HG03354 (cell line): ENCODE results near the gene TARS1.
"Not testable (repeated sequence)": the region's sequence is repeated elsewhere in the genome, so short reads cannot be mapped to it uniquely, and the experiment has no call there.

Source experiments
- ATAC-seq: cut with Tn5 transposase; IDR thresholded peaks from one replicate; pipeline ENCODE4 v1.9.1; 2021; ENCODE audit warnings: mild to moderate bottlenecking; ENCODE audit not compliant: unreplicated experiment, poor library complexity, severe bottlenecking

The TARS1 gene

DNA sequence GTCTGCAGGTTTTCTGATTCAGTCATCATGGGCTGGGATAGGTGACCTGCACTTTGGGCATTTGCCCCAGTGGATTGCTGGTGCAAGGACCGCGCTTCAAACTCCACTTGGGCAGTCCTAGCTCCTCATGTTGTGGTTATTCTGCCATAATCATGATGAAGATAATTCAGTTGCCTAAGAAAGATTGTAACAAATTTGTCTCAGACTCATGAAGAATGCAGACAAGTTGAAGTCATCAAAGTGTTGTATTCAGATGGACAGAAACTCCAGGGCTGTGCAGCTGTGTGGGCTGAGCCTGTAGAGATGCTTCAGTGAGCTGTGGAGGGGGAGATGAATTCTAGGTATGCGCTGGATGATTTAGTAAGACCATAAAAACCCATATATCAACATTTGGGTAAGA, 38.5 kb downstream of the TARS1 start:
- no peak for ATAC-seq

DNA sequence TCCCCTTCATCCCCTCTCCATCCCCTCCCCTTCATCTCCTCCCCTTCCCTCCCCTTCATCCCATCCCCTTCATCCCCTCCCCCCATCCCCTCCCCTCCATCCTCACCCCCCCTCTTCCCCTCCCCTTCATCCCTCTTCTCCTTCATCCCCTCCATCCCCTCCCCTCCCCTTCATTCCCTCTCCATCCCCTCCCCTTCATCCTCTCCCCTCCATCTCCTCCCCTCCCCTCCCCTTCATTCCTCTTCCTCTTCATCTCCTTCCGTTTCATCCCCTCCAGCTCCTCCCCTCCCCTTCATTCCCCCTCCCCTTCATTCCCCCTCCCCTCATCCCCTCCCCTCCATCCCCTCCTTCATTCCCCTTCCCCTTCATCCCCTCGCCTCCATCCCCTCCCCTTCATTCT, 40.1 kb downstream of the TARS1 start:
- ATAC-seq: no peak

- no peak for ATAC-seq
Measured at GRCh38 chr5:33482335-33482734, 41.6 kb downstream of the TARS1 start.

DNA sequence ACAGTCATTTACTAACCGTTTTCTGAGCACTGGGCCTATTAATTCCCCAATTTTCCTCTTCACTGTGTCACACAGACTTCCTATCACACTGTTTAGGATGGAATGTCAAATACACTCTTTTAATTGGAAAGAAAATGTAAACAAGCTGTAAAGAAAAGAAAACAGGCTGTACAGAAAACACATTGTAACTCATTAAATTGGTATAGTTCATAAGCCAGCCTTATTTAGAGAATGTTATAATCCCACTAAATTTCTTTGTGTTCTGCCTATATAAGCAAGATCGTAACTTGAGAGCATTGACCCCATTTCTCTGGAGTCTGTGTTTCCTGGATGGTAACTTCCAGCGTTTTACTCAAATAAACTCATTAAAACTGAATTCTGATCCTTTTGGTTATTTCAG, 46.5 kb downstream of the TARS1 start:
- no peak for ATAC-seq

- no peak for ATAC-seq
Measured at GRCh38 chr5:33488558-33489355, 48.0 kb downstream of the TARS1 start.

- no peak for ATAC-seq
Measured at GRCh38 chr5:33489481-33490067, 48.8 kb downstream of the TARS1 start.

- no peak for ATAC-seq
Measured at GRCh38 chr5:33490071-33490665, 49.4 kb downstream of the TARS1 start.

- no peak for ATAC-seq
Measured at GRCh38 chr5:33491941-33492340, 51.2 kb downstream of the TARS1 start.

- no peak for ATAC-seq
Measured at GRCh38 chr5:33494466-33494865, 53.7 kb downstream of the TARS1 start.

- ATAC-seq: no peak
Measured at GRCh38 chr5:33501260-33501659, 60.5 kb downstream of the TARS1 start.

- ATAC-seq: no peak
Measured at GRCh38 chr5:33501899-33502298, 61.1 kb downstream of the TARS1 start.

DNA sequence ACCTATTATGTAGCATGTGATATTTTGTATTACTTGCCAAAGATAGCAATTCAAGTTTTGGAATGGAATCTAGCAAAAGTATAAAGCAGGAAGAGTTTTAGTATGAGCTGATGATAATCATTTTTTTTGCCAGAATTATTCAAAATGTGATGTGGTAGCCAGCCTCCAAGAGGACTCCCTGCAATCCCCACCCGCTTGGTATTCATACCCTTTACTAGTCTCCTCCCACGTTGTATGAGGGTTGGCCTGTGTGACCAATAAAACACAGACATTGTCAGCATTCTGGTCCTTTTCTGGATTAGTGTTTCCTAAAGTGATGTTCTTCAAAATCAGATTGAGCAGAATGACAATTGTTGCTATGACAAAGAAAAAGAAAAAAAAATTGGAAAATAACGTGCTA, 63.8 kb downstream of the TARS1 start:
- no peak for ATAC-seq

GRCh38 chr5:33507426-33507825, 66.7 kb downstream of the TARS1 start:
- no peak for ATAC-seq

- no peak for ATAC-seq
Measured at GRCh38 chr5:33509036-33509435, 68.3 kb downstream of the TARS1 start.

DNA sequence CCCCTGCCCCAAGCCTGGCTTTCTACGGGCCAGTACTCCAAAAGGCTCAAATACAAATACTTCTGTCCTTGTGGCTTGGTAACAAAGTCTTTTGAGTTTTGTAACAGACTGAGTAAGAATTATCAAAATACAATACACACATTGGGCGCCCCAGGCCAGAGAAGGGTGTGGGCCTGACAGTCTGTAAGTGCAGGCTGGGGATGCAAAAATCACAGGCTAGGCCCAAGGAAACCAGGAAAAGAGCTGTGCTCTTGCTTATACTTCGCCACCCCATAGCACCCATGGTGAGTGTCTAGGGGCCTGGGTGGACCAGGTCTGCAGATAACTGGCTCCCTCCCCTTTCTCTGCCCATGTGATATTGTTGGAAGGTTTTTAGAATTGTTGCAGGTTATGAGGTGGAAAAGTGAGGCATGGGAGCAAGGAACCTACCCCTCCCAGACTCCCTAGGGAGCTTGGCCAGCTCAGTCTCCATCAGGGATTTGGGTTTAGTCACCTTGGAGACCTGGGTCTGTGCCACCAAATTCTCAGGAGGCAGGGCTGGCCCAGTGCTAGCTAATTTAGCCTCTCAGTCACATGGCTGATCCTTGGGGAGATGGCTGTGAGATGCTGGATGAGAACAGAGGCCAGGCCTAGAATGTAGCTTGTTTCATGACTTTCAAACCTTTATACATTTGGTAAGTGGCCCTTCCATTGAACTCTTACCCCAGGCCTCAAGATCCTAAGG, 72.9 kb downstream of the TARS1 start:
- ATAC-seq: no peak

DNA sequence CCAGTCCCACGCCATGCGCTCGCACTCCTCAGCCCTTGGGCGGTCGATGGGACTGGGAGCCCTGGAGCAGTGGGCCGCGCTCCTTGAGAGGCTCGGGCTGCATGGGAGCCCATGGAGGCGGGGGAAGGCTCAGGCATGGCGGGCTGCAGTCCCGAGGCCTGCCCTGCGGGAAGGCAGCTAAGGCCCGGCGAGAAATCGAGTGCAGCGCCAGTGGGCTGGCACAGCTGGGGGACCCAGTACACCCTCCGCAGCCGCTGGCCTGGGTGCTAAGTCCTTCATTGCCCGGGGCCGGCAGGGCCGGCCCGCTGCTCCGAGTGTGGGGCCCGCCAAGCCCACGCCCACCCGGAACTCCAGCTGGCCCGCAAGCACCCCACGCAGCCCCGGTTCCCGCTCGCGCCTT, 74.6 kb downstream of the TARS1 start:
- ATAC-seq: not testable (repeated sequence)

DNA sequence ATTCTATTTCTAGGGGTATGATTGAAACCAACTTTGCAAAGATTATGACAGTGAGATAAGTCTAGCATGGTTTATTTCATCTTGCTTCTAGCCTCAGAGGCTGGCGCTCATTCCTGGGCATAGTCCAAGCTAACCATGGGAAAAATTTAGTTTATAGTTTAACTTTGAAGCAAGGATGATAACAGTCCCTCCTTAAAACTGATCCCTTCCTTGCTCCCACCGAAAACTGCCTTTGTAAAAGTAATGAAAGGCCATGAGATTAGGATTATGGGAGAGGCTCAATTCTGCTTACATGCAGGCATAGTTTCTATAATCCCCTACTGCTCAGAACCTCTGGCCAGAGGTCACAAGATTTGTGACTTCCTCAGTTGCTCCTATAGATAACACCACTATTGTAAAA, 75.7 kb downstream of the TARS1 start:
- no peak for ATAC-seq
